ENCODE measurements around the gene DHRS2.
"Not testable (repeated sequence)": the region's sequence is repeated elsewhere in the genome, so short reads cannot be mapped to it uniquely, and the experiment has no call there.

The DHRS2 gene, protein sequence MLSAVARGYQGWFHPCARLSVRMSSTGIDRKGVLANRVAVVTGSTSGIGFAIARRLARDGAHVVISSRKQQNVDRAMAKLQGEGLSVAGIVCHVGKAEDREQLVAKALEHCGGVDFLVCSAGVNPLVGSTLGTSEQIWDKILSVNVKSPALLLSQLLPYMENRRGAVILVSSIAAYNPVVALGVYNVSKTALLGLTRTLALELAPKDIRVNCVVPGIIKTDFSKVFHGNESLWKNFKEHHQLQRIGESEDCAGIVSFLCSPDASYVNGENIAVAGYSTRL

DNA sequence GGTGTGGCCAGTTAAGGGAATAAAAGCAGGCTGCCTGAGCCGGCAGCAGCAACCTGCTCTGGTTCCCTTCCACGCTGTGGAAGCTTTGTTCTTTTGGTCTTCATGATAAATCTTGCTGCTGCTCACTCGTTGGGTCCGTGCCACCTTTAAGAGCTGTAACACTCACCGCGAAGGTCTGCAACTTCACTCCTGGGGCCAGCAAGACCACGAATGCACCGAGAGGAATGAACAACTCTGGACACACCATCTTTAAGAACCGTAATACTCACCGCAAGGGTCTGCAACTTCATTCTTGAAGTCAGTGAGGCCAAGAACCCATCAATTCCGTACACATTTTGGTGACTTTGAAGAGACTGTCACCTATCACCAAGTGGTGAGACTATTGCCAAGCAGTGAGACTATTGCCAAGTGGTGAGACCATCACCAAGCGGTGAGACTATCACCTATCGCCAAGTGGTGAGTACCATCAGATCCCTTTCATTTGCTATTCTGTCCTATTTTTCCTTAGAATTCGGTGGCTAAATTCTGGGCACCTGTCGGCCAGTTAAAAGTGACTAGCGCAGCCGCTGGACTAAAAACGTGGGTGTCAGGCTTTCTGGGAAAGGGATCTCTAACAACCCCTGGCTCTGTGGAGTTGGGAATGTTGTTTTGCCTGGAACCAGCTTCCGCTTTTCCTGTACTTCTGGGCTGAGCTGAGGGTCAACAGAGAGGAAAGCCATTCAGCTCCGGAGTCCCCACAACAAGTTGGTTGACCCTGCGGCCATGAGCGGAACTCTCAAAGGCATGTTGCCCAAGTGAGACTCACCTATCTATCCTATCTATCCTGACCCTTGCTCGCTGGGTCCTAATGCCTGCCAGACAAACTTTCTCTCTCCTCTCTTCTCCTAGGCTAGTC, at the start of gene DHRS2:
Gene DHRS2, plus strand, starts transcription at position 48 of the 895 bp plus-strand sequence. CDS start 2,501 bp downstream, outside the sequence.
- no peak for DNase-seq

DNA sequence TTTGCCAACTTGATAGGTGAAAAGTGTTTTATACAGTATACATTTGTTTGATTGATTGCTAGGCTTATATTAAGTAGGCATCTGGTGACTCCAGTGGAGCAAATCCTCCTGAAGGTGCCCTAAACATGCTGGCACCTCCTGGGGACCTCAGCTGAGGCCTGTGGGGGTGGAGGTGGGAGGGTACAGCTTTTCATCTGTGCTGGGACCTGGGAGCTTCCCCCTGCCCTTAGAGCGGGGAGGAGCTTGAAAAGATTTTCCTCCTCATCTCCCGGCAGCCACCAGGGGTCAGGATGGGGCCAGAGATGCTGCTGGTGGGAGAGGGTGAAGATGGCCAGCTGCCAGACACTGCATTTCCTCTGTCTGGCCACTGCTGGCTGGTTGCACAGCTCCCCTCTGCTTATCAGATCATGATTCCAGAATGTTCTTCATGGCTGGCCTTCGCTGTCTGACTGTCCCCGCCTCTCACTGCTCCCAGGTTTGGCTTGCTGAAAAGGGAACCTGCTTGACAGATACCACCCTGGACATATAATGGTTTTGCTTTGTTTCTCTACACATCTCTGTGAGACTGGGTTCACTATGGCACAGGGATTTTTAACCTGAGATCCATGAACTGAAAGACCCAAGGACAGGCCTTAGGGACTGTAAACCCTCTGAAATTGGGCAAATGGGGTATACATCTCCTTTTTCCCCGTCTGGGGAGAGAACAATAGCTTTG, 47.1 kb upstream of the DHRS2 start:
- DNase-seq = peak; percentile 64

DNA sequence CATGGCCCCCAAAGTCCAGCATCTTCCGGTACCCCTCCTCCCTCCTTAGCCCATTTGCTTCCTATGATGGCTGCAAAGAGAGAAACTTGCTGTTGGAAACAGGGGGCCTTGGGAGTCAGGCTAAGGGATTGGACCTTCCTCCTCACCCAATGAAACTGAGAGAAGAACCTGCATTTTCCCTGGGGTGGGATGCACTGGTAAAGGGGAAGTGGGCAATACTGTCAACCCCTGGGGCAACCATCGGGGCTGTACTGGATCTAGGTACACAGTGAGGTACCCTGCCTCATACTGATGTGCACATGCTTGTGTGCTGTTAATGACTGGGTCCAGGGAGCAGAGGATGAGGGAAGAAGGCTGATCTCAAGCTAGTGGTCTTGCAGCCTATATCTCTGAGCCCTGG, 46.6 kb upstream of the DHRS2 start:
- DNase-seq = no peak

DNA sequence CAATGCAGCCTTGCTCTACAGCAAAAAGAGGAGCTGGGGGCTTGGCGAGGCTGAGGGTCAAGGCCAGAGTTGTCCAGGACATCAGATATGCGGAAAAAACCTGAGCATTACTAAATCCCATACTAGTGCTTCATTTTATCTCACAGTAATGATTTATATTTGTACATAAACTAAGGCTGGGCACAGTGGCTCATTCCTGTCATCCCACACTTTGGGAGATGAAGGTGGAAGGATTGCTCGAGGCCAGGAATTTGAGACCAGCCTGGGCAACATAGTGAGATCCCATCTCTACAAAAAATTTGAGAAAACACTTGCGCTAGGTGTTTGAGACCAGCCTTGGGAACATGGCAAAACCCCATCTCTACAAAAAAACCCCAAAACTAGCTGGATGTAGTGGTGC, 46.0 kb upstream of the DHRS2 start:
- no peak for DNase-seq

DNA sequence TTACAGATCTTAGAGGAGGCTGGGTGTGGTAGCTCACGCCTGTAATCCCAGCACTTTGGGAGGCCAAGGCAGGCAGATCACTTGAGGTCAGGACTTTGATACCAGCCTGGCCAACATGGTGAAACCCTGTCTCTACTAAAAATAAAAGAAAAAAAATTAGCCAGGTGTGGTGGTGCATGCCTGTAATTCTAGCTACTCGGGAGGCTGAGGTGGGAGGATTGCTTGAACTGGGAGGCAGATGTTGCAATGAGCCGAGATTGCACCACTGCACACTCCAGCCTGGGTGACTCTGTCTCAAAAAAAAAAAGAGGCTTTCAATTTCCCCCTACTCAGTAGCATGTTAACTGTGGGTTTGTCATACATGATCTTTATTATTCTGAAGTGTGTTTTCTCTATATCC, 42.0 kb upstream of the DHRS2 start:
- not testable (repeated sequence) for DNase-seq

DNA sequence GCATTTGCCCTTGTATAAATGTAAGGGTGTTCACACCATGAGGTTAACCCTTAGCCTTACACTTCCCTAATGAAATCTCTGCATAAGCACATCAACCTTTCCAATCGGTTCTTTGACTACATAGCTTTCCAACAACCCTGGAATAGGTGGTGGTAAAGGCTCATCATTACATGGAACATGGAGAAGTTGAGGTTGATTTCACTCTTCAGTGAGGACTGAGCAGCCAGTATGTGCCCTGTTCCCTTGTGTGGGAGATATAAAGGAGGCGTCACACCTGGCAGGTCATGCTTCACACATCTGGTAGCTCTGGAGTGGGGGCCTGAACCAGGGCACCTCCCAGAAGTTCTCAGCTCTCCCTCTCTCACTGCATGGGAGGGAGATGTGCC, 35.8 kb upstream of the DHRS2 start:
- no peak for DNase-seq

DNA sequence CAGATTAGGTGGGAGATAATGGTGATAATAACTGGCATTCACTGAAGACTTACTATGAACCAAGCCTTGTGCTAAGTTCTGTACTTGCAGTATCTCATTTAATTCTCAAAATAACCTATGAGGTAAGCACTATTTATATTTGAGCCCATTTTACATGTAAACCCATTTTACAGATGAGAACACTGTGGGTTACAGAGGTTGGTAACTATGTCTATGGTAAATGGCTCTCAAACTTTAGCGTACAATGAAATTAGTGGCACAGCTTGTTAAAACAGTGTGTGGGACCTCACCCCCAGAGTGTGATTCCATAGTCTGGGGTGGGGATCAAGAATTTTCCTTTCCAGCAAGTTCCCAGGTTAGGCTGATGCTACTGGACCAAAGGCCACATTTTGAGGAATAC, 35.4 kb upstream of the DHRS2 start:
- no peak for DNase-seq

DNA sequence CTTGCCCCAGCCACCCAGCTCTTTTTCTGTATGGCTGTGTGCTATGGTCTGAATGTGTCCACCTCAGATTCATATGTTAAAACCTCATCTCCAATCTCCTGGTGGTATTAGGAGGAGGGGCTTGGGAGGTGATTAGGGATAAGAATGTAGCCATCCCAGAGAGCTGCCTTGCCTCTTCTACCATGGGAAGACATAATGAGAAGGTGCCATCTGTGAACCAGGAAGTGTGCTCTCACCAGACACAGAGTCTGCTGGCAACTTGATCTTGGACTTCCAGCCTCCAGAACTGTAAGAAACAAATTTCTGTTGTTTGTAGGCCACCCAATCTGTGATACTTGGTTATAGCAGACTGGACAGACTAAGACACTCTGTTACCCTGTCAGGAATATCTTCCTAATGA, 34.7 kb upstream of the DHRS2 start:
- no peak for DNase-seq

DNA sequence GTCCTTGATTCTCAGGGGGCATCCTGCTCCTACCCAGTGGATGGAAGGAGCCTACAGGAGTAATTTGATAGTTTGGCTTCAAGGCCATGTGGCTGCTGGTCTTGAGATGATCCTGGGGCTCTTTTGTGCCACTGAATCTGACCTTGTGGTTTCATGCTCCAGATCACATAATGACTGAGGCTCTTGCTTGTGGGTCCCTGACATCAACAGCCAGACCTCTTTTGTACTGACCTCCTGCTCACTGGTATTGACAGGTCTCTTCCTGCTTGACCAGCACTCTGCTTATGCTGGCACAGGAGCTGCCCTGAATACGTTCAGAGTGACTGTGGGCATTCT, 34.4 kb upstream of the DHRS2 start:
- DNase-seq = no peak

DNA sequence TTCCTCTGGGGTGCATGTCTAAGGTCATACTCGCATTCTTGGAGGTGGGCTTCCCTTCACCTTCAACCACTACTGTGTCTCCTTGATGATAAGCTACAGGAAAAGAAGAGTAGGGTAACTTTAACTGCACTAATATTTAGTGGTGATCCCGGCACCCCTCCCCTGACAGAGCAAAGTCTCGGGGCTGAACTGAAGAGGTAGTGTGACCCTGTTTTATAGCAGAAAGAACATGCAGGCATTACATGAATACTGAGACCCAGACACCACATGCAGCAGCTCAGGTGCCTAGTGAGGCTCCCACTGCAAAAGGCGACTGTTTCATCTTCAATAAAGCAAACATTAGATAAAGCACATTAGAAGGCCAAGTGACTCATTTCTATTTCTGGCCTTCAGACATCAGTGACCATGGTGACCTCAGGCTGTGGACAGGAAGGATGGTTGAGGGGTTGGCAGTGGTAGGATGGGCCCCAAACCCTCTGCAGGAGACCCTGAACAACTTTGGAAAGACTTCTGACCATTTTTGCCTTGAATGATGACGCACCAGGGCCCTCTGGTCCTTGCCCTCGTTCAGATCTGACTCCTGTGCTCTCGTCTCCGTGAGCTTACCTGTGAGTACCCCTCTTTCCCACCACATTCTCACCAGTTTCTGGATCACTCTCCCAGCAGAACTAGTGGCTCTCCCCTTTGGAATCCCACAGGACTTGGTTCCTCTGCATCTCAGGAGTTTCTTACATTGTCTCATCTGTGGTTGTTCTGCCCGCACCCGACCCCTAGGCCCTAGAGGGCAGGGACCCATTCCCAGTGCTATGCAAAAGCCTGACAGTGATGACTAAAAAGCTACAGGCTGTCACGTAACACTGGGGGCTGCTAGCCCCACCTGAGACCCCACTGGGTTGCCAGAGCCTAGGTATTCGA, 33.7 kb upstream of the DHRS2 start:
- DNase-seq = no peak

DNA sequence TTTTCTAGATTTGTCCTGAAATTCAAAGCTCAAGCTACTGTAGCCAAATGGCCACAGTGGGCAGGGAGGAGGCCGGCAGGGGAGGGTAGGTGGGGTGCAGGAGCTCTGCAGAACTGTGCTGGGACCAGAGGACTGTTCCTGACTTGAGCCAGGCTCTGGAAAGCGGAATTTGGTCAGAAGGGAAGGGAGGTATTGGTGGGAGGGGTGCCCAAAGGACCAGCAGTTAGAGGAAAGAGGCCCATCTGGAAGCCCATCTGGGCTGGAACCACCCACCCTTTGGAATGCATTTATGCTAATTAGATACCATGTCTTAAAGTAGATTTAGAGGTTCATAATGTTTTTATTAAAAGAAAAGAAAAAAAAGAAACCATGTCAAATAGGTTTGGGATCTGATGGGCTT, 33.1 kb upstream of the DHRS2 start:
- no peak for DNase-seq

DNA sequence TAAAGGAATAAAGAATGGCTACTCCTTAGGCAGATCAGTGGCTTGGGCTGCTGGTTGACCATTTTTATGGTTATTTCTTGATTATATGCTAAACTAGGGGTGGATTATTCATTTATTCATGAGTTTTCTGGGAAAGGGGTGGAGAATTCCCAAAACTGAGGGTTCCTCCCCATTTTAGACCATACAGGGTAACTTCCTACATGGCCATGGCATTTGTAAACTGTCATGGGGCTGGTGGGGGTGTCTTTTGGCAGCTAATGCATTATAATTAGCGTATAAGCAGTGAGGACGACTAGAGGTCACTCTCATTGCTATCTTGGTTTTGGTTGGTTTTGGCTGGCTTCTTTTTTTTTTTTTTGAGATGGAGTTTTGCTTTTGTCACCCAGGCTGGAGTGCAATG, 32.0 kb upstream of the DHRS2 start:
- no peak for DNase-seq

DNA sequence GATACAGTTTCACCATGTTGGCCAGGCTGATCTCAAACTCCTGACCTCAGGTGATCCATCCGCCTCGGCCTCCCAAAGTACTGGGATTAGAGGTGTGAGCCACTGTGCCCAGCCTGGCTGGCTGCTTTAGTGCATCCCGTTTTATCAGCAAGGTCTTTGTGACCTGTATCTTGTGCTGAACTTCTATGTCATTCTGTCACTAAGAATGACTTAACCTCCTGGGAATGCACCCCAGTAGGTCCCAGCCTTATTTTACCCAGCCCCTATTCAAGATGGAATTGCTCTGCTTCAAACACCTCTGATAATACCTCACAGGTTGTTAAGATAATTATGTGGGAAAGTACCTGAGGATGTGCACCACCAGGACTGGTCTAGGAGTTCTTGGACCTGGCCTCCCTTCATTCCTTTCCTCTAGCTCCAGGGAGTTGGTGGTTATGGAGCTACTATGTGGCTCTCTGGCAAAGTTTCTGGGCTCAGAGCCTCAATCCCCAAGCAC, 31.4 kb upstream of the DHRS2 start:
- no peak for DNase-seq

DNA sequence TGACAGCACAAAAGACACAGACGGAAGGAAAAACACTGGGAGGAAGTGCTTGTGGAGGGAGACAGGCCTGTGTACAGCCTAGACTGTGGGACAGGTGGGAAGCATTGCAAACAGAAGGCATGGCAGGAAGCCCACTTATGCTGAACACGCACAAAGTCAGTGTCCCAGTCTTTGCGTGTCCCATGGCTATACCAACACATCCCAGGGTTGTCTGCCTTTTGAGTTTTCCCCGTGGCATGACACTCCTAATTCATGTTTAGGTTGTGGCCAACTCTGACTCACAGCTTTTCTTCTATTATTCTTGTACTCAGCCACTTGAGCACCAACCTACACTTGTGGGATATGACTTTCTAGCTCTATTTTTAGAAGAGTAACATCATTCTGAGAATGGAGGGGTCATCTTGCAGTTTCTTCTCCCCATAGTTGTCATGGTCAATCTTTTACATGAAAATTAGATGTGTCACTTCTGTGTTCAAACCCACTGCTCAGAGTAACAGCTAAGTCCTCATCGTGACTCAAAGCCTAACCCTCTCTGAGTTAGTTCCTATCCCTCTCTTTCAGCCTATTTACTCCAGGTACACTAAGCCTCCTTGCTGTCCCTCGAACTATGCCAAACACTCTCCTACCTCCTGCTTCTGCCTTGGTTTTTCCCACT, 30.1 kb upstream of the DHRS2 start:
- no peak for DNase-seq

DNA sequence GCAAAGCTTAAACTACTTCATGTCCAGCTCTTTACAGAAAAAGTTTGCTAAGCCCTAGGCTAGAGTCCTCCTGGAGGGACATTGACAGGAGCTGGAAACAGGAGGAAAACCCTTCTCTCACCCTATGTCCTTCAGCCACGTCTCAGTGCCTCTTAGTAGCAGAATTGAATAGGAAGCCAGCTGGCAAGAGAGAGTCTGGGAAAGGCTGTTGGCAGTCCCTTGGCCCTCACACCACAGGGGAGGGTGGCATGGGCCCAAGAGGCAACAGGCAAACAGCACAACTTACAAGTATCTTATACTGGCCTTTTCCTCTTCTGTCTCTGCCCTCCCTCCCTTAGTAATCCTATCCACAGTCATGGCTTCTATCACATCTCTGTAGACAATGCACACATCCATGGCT, 27.7 kb upstream of the DHRS2 start:
- no peak for DNase-seq

DNA sequence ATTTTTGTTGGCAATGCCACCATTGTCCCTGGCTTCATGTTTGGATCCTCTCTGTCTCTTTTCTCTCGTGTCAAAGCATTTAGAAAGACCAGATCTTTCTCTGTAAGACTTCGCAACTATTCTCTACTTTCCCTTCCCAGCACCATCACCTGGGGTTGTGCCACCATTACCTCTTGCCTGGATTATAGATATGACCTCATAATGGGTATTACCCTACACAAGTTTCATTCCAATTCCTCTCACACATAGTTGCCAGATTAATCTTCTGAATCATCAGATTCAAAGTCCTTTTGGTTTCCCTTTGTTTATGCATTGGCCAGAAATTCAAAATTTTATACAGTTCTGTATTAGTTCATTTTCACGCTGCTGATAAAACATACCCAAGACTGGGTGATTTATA, 27.2 kb upstream of the DHRS2 start:
- DNase-seq = no peak

DNA sequence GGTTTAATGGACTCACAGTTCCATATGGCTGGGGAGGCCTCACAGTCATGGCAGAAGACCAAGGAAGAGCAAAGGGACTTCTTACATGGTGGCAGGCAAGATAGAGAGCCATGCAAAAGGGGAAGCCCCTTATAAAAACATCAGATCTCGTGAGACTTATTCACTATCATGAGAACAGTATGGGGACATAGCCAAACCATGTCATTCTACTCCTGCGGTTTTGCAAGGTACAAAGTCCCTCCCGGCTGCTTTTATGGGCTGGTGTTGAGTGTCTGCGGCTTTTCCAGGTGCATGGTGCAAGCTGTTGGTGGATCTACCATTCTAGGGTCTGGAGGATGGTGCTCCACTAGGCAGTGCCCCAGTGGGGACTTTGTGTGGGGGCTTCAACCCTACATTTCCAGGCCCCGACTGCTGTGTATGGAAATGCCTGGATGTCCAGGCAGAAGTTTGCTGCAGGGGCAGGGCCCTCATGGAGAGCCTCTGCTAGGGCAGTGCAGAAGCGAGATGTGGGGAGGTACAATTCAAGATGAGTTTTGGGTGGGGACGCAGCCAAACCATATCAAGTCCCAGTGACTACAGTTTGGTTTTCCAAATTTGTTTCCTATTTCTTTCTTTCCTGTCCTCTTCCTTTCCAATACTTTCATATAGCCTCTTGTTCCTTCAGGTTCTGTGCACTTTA, 26.6 kb upstream of the DHRS2 start:
- not testable (repeated sequence) for DNase-seq

DNA sequence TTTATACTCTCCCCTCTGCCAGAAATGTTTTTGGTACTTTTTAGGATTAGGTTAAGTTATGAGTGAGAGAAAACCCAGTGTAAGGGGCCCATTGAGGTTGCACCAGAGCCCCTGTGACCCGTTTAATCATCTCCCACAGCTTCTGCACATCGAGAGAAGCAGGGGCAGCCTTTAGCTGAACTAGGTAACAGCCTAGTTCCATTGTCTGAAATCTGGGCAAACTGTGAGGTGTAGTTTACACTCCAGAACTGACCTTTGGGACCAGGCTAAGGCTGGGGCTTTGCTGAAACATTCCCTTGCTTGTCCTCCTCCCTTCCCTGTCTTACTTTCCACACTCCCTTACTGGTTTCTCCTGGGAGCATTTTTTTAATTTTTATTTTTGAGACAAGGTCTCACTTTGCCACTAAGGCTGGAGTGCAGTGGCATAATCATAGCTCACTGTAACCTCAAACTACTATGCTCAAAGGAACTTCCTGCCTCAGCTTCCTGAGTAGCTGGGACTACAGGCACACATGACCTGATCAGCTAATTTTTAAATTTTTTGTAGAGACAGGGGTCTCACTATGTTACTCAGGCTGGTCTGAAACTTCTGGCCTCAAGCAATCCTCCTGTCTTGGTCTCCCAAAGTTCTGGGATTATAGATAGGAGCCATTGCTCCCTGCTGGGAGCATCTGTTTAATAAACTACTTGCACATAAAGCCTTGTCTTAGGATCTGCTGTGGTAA, 25.9 kb upstream of the DHRS2 start:
- no peak for DNase-seq

DNA sequence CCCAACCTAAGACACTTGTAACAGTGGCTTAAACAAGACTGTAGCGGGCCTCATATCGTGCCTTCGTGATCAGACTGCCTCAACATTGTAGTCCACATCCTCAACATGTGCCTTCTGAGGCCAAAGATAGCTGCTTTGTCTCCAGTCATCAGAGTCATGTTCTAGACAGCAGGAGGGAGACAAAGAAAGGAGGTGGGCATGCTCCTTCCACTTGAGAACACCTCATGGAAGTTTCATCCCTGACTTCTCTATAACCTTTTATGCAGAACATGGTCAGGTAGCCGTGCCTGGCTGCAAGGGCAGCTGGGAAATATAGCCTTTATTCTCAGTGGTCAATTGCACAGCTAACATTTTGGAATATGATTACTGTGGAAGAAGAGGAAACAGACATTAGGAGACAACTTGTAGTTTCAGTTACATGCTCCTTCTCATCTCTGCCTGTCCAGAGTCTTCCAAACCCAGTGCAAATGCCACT, 25.3 kb upstream of the DHRS2 start:
- DNase-seq = no peak

DNA sequence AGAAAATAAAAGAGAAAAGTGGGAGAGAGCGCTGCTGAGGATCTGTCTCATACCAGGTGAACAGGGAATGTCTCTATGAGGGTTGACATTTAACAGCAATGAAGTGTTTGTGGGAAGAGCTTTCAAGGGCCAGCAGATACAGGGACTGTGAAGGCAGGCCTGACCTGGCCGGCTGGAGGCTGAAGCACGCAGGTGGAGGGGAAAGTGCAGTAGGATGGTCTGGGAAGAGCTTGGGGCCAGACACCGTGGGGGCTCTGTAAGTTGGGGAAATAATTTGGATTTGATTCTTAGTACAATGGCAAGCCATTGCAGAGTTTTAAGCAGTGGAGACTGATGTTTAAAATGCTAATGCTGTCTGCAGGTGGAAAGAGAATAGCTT, 23.8 kb upstream of the DHRS2 start:
- DNase-seq = no peak

DNA sequence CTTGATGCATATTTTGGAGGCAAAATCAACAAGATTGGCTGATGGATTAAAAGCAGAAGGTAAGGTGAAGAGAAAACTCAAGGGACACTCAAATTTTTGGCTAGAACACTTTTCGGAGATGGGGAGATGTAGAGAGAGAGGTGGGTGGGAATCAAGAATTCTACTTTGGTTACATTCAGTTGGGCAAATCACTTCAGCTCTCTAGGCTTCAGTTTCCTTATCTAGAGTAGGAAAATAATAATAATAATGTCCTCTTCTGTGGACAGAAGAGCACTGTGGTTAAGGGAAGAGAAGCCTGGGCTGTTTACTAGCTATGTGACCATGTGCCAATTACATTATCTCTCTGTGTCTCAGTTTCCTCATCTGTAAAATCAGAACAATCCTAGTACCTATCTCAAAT, 23.4 kb upstream of the DHRS2 start:
- DNase-seq = no peak

All from activated CD4-positive, alpha-beta T cell treated with anti-CD3 and anti-CD28 coated beads for 1 hour (primary cell).